ENCODE measurements around the gene NAA30. TPM values are rescaled to one million over a fixed set of nuclear protein-coding genes. Genes with fewer than 3 reads are reported as not detected.

Gene NAA30
- total and polyA plus RNA-seq, 9 of the 15 experiments (the other 6 are each of a cell fraction or from before 2014, with no cell fraction given), result 2.2 to 8.0 (median 6.9) TPM

GRCh38 chr14:57420033-57420432, 29.6 kb downstream of the NAA30 start (continued):
- no peak for TF ChIP-seq MECOM (CRISPR knock-in tag; IDR thresholded peaks at IDR 0.05)

- H3K9me3 ChIP-seq (replicated peaks; ENCODE audit: control insufficient read depth, insufficient read depth, low read depth, low read length), result no peaks in the 10 kb centered on the region
- H3K9me1 ChIP-seq (ENCODE audit: control insufficient read depth, insufficient read depth, low read length), result no peaks in the 10 kb centered on the region
- in situ Hi-C loops (cut with MboI), result no loop called here
- DNase-seq (ENCODE audit: extremely low read depth in 1 of 4, low spot score in 3 of 4), result no peak
- no peak overlapping the region for H2AFZ ChIP-seq (ENCODE audit: low read depth, low read length)
- no peaks in the 10 kb centered on the region for H3K4me1 ChIP-seq (replicated peaks in 1 of 2; ENCODE audit: control insufficient read depth in 2 of 2, insufficient read depth in 2 of 2, low read length in 2 of 2)
- H4K20me1 ChIP-seq (replicated peaks; ENCODE audit: control insufficient read depth, insufficient read depth, low read length), result no peaks in the 10 kb centered on the region
- H3K4me3 ChIP-seq, result no peak overlapping the region
- H3K9ac ChIP-seq (ENCODE audit: insufficient read depth in 1 of 2, low read depth in 2 of 2, low read length in 2 of 2), result no peak overlapping the region
- ChIA-PET POLR2A (no interaction called here), CTCF (ENCODE audit: low intra/inter-chr PET ratio) (no interaction called here)
- WGBS (ENCODE audit: insufficient coverage, low coverage, missing lambda C conversion rate), result 0% methylated on average over 2 of the region's 3 CpGs
- H3K36me3 ChIP-seq (ENCODE audit: control insufficient read depth, insufficient read depth, low read length), result no peaks in the 10 kb centered on the region
- no peak overlapping the region for H3K27ac ChIP-seq (ENCODE audit: extremely low read depth, low read depth, low read length)
- intact Hi-C loops (cut with micrococcal nuclease), result no loop called here
- no peak for ATAC-seq
- BruUV-seq (replicated peaks), result no TSS peak
- no peak overlapping the region for H3K4me2 ChIP-seq (ENCODE audit: insufficient read depth, low read length)
- peaks cover 0 to 5% of the 10 kb centered on the region in 2 experiments; a peak in 1 of 5 replicates for H3K27me3 ChIP-seq (ENCODE audit: control insufficient read depth in 2 of 2, insufficient read depth in 2 of 2, low read length in 2 of 2)
- TF ChIP-seq RHOXF2B (CRISPR knock-in tag; conservative IDR thresholded peaks at IDR 0.05), result no peak
- no peak for TF ChIP-seq FOXA1 (IDR thresholded peaks at IDR 0.05; ENCODE audit: borderline replicate concordance)
- TF ChIP-seq PCBP2 (IDR thresholded peaks at IDR 0.05; ENCODE audit: low read depth, low read length, poor library complexity, severe bottlenecking), result no peak
- no peak for TF ChIP-seq NR1H2 (CRISPR knock-in tag; IDR thresholded peaks at IDR 0.05)
- TF ChIP-seq ZNF717 (CRISPR knock-in tag; IDR thresholded peaks at IDR 0.05), result no peak
- no peaks in the 10 kb centered on the region for H3K79me2 ChIP-seq (ENCODE audit: control insufficient read depth, insufficient read depth, low read length)
- FAIRE-seq, result no peak
These were observed 30.6 kb downstream of the NAA30 start for GRCh38 chr14:57420986-57421385.

DNA sequence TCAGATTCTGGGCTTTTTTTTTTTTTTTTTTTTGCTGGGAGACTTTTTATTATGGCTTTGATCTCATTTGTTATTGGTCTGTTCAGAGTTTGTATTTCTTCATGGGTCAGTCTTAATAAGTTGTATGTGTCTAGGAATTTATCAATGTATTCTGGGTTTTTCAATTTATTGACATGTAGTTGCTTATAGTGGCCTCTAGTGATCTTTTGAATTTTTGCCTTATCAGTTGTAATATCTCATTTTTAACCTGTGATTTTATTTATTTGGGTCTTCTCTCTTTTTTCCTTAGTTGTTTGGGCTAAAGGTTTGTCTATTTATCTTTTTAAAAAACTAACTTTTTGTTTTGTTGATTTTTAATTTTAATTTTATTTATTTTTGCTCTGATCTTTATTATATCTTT, 45.5 kb downstream of the NAA30 start:
- H3K4me3 ChIP-seq, result no peak overlapping the region
- H3K36me3 ChIP-seq (ENCODE audit: control insufficient read depth, insufficient read depth, low read length), result no peaks in the 10 kb centered on the region
- H3K9ac ChIP-seq (ENCODE audit: insufficient read depth in 1 of 2, low read depth in 2 of 2, low read length in 2 of 2), result no peak overlapping the region
- TF ChIP-seq XRCC5 (IDR thresholded peaks at IDR 0.05; ENCODE audit: low read depth, low read length), result no peak
- TF ChIP-seq SMARCA4 (IDR thresholded peaks at IDR 0.05), result no peak
- TF ChIP-seq RB1 (IDR thresholded peaks at IDR 0.05; ENCODE audit: low read depth), result no peak
- TF ChIP-seq ADNP (tag; IDR thresholded peaks at IDR 0.05), result no peak
- no peak for TF ChIP-seq MAX (CRISPR knock-in tag; IDR thresholded peaks at IDR 0.05)
- no peak for TF ChIP-seq ZNF140 (CRISPR knock-in tag; IDR thresholded peaks at IDR 0.05)
- intact Hi-C loops (cut with micrococcal nuclease), result no loop called here
- H3K9me1 ChIP-seq (ENCODE audit: control insufficient read depth, insufficient read depth, low read length), result no peaks in the 10 kb centered on the region
- no peaks in the 10 kb centered on the region for H3K79me2 ChIP-seq (ENCODE audit: control insufficient read depth, insufficient read depth, low read length)
- H2AFZ ChIP-seq (ENCODE audit: low read depth, low read length), result no peak overlapping the region
- FAIRE-seq, result no peak
- H3K9me3 ChIP-seq (replicated peaks; ENCODE audit: control insufficient read depth, insufficient read depth, low read depth, low read length), result no peaks in the 10 kb centered on the region
- H3K27ac ChIP-seq (ENCODE audit: extremely low read depth, low read depth, low read length), result no peak overlapping the region
- no peak for ATAC-seq
- CTCF ChIA-PET (ENCODE audit: low intra/inter-chr PET ratio), result no interaction called here
- in situ Hi-C loops (cut with MboI), result no loop called here
- no peak overlapping the region for H3K4me2 ChIP-seq (ENCODE audit: insufficient read depth, low read length)
- H3K27me3 ChIP-seq (ENCODE audit: control insufficient read depth in 2 of 2, insufficient read depth in 2 of 2, low read length in 2 of 2), result no peaks in the 10 kb centered on the region
- DNase-seq (ENCODE audit: extremely low read depth in 1 of 4, low spot score in 3 of 4), result no peak
- POLR2A ChIA-PET, result no interaction called here
- H3K4me1 ChIP-seq (replicated peaks in 1 of 2; ENCODE audit: control insufficient read depth in 2 of 2, insufficient read depth in 2 of 2, low read length in 2 of 2), result no peaks in the 10 kb centered on the region
- no peaks in the 10 kb centered on the region for H4K20me1 ChIP-seq (replicated peaks; ENCODE audit: control insufficient read depth, insufficient read depth, low read length)
- BruUV-seq (replicated peaks), result no TSS peak
